H9 (cell line): ENCODE data around the gene DEDD2. TPM values are rescaled to one million over a fixed set of nuclear protein-coding genes. Genes with fewer than 3 reads are reported as not detected.

Experiments used
- DNase-seq: peaks from one replicate; pipeline ENCODE4 v3.0.0-alpha.2; 2017
- H2AFZ ChIP-seq: one replicate; pipeline ENCODE4 v1.6.1; 2013; ENCODE audit warnings: mild to moderate bottlenecking, low read length, control low read depth, moderate library complexity
- H2AK5ac ChIP-seq: 2 replicates; pipeline ENCODE4 v1.6.1; 2013; ENCODE audit warnings: low read length, control low read depth, mixed read lengths; ENCODE audit not compliant: insufficient read length
- H2BK120ac ChIP-seq: one replicate; pipeline ENCODE4 v1.6.1; 2013; ENCODE audit warnings: low read depth, mild to moderate bottlenecking, low read length, control low read depth, inconsistent platforms; ENCODE audit not compliant: poor library complexity, severe bottlenecking
- H2BK12ac ChIP-seq: 2 replicates; pipeline ENCODE4 v1.6.1; 2013; ENCODE audit warnings: low read length, control low read depth, mixed read lengths, low read depth; ENCODE audit not compliant: insufficient read length
- H2BK15ac ChIP-seq: 2 replicates; pipeline ENCODE4 v1.6.1; 2013; ENCODE audit warnings: low read depth, low read length, control low read depth
- H2BK20ac ChIP-seq: one replicate; pipeline ENCODE4 v1.6.1; 2013; ENCODE audit warnings: low read depth, mild to moderate bottlenecking, low read length, control low read depth, inconsistent platforms; ENCODE audit not compliant: poor library complexity, severe bottlenecking
- H2BK5ac ChIP-seq: 2 replicates; pipeline ENCODE4 v1.6.1; 2013; ENCODE audit warnings: low read length, control low read depth, mixed read lengths; ENCODE audit not compliant: insufficient read length
- H3K14ac ChIP-seq: 2 replicates; pipeline ENCODE4 v1.6.1; 2013; ENCODE audit warnings: low read length, control low read depth; ENCODE audit not compliant: insufficient read depth
- H3K18ac ChIP-seq: 2 replicates; pipeline ENCODE4 v1.6.1; 2013; ENCODE audit warnings: low read depth, mild to moderate bottlenecking, mixed read lengths, low read length, control low read depth; ENCODE audit not compliant: insufficient read length
- H3K23ac ChIP-seq: 2 replicates; pipeline ENCODE4 v1.6.1; 2013; ENCODE audit warnings: low read length, control low read depth, mixed read lengths, low read depth; ENCODE audit not compliant: insufficient read length
- H3K23me2 ChIP-seq: 2 replicates; pipeline ENCODE4 v1.6.1; 2013; ENCODE audit warnings: low read depth, mild to moderate bottlenecking, mixed read lengths, low read length, control low read depth; ENCODE audit not compliant: insufficient read length, poor library complexity, severe bottlenecking
- H3K27ac ChIP-seq: 2 replicates; pipeline ENCODE4 v1.5.1; 2013; ENCODE audit warnings: low read length, control low read depth, mixed read lengths, low read depth; ENCODE audit not compliant: insufficient read length
- H3K27me3 ChIP-seq: 2 replicates; pipeline ENCODE4 v1.6.1; 2013; ENCODE audit warnings: low read length, control low read depth, inconsistent platforms; ENCODE audit not compliant: insufficient read depth
- H3K4ac ChIP-seq: 2 replicates; pipeline ENCODE4 v1.6.1; 2013; ENCODE audit warnings: low read depth, mild to moderate bottlenecking, control low read depth, inconsistent platforms, low read length, moderate library complexity
- H3K4me1 ChIP-seq: 2 replicates; pipeline ENCODE4 v1.6.1; 2013; ENCODE audit warnings: low read length, control low read depth, inconsistent platforms; ENCODE audit not compliant: insufficient read depth
- H3K4me2 ChIP-seq: 2 replicates; pipeline ENCODE4 v1.6.1; 2013; ENCODE audit warnings: low read length, control low read depth, mixed read lengths; ENCODE audit not compliant: insufficient read length, insufficient read depth
- H3K56ac ChIP-seq: 2 replicates; pipeline ENCODE4 v1.6.1; 2013; ENCODE audit warnings: low read depth, mild to moderate bottlenecking, mixed read lengths, low read length, control low read depth; ENCODE audit not compliant: insufficient read length
- H3K79me1 ChIP-seq: 2 replicates; pipeline ENCODE4 v1.6.1; 2013; ENCODE audit warnings: low read depth, mild to moderate bottlenecking, moderate library complexity, low read length, control low read depth, inconsistent platforms; ENCODE audit not compliant: insufficient read depth, poor library complexity, severe bottlenecking
- H3K79me2 ChIP-seq: 2 replicates; pipeline ENCODE4 v1.6.1; 2013; ENCODE audit warnings: low read length, control low read depth, inconsistent platforms; ENCODE audit not compliant: insufficient read depth
- H3K9ac ChIP-seq: 2 replicates; pipeline ENCODE4 v1.6.1; 2013; ENCODE audit warnings: low read length, control low read depth, mixed read lengths; ENCODE audit not compliant: insufficient read length; ENCODE audit errors: extremely low read depth
- H3K9me3 ChIP-seq: one replicate; pipeline ENCODE4 v1.6.1; 2013; ENCODE audit warnings: low read depth, low read length, inconsistent platforms; ENCODE audit not compliant: control insufficient read depth
- H3T11ph ChIP-seq: one replicate; pipeline ENCODE4 v1.6.1; 2013; ENCODE audit warnings: mild to moderate bottlenecking, low read length, control low read depth, inconsistent platforms
- H4K20me1 ChIP-seq: one replicate; pipeline ENCODE4 v1.6.1; 2013; ENCODE audit not compliant: control insufficient read depth, insufficient read length, insufficient read depth
- H4K5ac ChIP-seq: 2 replicates; pipeline ENCODE4 v1.6.1; 2013; ENCODE audit warnings: low read depth, mild to moderate bottlenecking, mixed read lengths, low read length, control low read depth; ENCODE audit not compliant: insufficient read length
- H4K8ac ChIP-seq: replicated peaks from 2 replicates; pipeline ENCODE4 v1.6.1; 2013; ENCODE audit warnings: low read length, control low read depth, mixed read lengths, low read depth; ENCODE audit not compliant: insufficient read length
- H4K91ac ChIP-seq: 2 replicates; pipeline ENCODE4 v1.6.1; 2013; ENCODE audit warnings: low read depth, mild to moderate bottlenecking, moderate library complexity, mixed read lengths, low read length, control low read depth; ENCODE audit not compliant: insufficient read length
- H3K27ac Mint-ChIP-seq, 3 experiments: 2 replicates in 2 of 3; 3 replicates in 1 of 3; pipeline ENCODE4 v1.8.0; 2020 to 2021; ENCODE audit warnings: mixed read lengths in 3 of 3, mild to moderate bottlenecking in 1 of 3, moderate library complexity in 1 of 3
- H3K27me3 Mint-ChIP-seq: 2 replicates; pipeline ENCODE4 v1.8.0; 2021; ENCODE audit warnings: low read depth, mild to moderate bottlenecking, moderate library complexity, mixed read lengths
- H3K36me3 Mint-ChIP-seq, 3 experiments: 2 replicates in 2 of 3; 3 replicates in 1 of 3; pipeline ENCODE4 v1.8.0; 2020 to 2021; ENCODE audit warnings: low read depth in 3 of 3, mixed read lengths in 3 of 3; ENCODE audit not compliant: insufficient read depth in 1 of 3
- H3K4me1 Mint-ChIP-seq, 2 experiments: 2 replicates each; pipeline ENCODE4 v1.8.0; 2020; ENCODE audit warnings: mixed read lengths in 2 of 2
- H3K4me3 Mint-ChIP-seq, 2 experiments: 2 replicates in 1 of 2; 3 replicates in 1 of 2; pipeline ENCODE4 v1.8.0; 2020 to 2021; ENCODE audit warnings: mild to moderate bottlenecking in 2 of 2, mixed read lengths in 2 of 2, moderate library complexity in 1 of 2
- H3K9me3 Mint-ChIP-seq, 2 experiments: 2 replicates in 1 of 2; 3 replicates in 1 of 2; pipeline ENCODE4 v1.8.0; 2020; ENCODE audit warnings: mild to moderate bottlenecking in 2 of 2, mixed read lengths in 2 of 2, moderate library complexity in 1 of 2
- CTCF ChIP-seq: fragments of 200-600 bp; sonication (generic); conservative IDR thresholded peaks from 3 replicates; pipeline ENCODE4 v1.8.0; 2021; ENCODE audit warnings: antibody characterized with exemption, mild to moderate bottlenecking
- WGBS: extraction: QIAGEN DNeasy Blood & Tissue Kit; methylation state at CpG from one replicate; pipeline ENCODE4 v1.1.7; 2013; ENCODE audit warnings: missing lambda C conversion rate, low lambda C conversion rate, mixed read lengths; ENCODE audit not compliant: insufficient read length; ENCODE audit errors: extremely low coverage; 5-methylcytosine and 5-hydroxymethylcytosine counted together
- total RNA-seq: library from RNA; stranded (reverse); gene quantifications from 2 replicates; pipeline ENCODE4 v1.2.1, GENCODE V29; 2021

The DEDD2 gene
- total RNA-seq, 1 experiment from 2014 or later = 32.3 TPM

- TF ChIP-seq CTCF = no peak
- Histone ChIP-seq H2BK12ac (no peak overlapping the region), H2BK20ac (no peak overlapping the region), H3K27ac (no peak overlapping the region), H2BK15ac (no peak overlapping the region), H3K27me3 (no peaks in the 10 kb centered on the region), H2AFZ (no peak overlapping the region), H3K14ac (no peak overlapping the region), H3K79me1 (no peaks in the 10 kb centered on the region), H2AK5ac (no peak overlapping the region), H2BK120ac (no peak overlapping the region), H3K79me2 (no peaks in the 10 kb centered on the region), H3K4me1 (no peaks in the 10 kb centered on the region), H3K18ac (no peak overlapping the region), H4K20me1 (no peaks in the 10 kb centered on the region), H4K5ac (no peak overlapping the region), H4K91ac (no peak overlapping the region), H2BK5ac (no peak overlapping the region), H3T11ph (no peak overlapping the region), H3K9me3 (no peaks in the 10 kb centered on the region), H4K8ac (no peak overlapping the region), H3K23me2 (no peaks in the 10 kb centered on the region), H3K23ac (no peak overlapping the region), H3K4me2 (no peak overlapping the region), H3K4ac (no peak overlapping the region), H3K56ac (no peak overlapping the region), H3K9ac (no peak overlapping the region)
- no peaks in the 10 kb centered on the region; a peak in 1 of 7 replicates for H3K36me3 Mint-ChIP-seq
- H3K27ac Mint-ChIP-seq = no peak overlapping the region
- H3K4me3 Mint-ChIP-seq = no peak overlapping the region
- H3K9me3 Mint-ChIP-seq = no peaks in the 10 kb centered on the region; a peak in 1 of 5 replicates
- 100% methylated on average over 2 of the region's 7 CpGs for WGBS
- DNase-seq = no peak
- peaks cover 70% of the 10 kb centered on the region for H3K27me3 Mint-ChIP-seq
- peaks cover 0 to 2% of the 10 kb centered on the region in 2 experiments; a peak in 2 of 4 replicates for H3K4me1 Mint-ChIP-seq
Observed at GRCh38 chr19:42166316-42166715, 51.2 kb downstream of the DEDD2 start.
